T-helper 1 cell (primary cell): ENCODE results near the gene LIN37.
"Not testable (repeated sequence)": the region's sequence is repeated elsewhere in the genome, so short reads cannot be mapped to it uniquely, and the experiment has no call there.

ENCODE experiments used
- DNase-seq, 5 donors: peaks; one replicate each; pipeline ENCODE4 v3.0.0-alpha.2; 2012 to 2020

Gene LIN37

GRCh38 chr19:35790981-35791813 is 42.8 kb downstream of the LIN37 start:
- no peak for DNase-seq

GRCh38 chr19:35791814-35792279 is 43.5 kb downstream of the LIN37 start:
- DNase-seq, result no peak

- no peak for DNase-seq
Measured at GRCh38 chr19:35792312-35792711, 43.9 kb downstream of the LIN37 start.

- DNase-seq, result no peak
Measured at GRCh38 chr19:35792888-35793287, 44.5 kb downstream of the LIN37 start.

GRCh38 chr19:35793381-35794165 is 45.2 kb downstream of the LIN37 start:
- no peak for DNase-seq

- DNase-seq, result not testable (repeated sequence)
Measured at GRCh38 chr19:35795564-35795963, 47.2 kb downstream of the LIN37 start.

GRCh38 chr19:35796645-35797542 is 48.5 kb downstream of the LIN37 start:
- no peak for DNase-seq

GRCh38 chr19:35797663-35798062 is 49.3 kb downstream of the LIN37 start:
- DNase-seq, result no peak

GRCh38 chr19:35801828-35802227 is 53.5 kb downstream of the LIN37 start:
- DNase-seq, result no peak
